ENCODE measurements around the gene TRIM54. TPM values are rescaled to one million over a fixed set of nuclear protein-coding genes. Genes with fewer than 3 reads are reported as not detected.

TRIM54 gene
- total and polyA plus RNA-seq, 2 of the 8 experiments (the other 6 are each of a cell fraction or from before 2014, with no cell fraction given) = 3.9 to 5.8 TPM

DNA sequence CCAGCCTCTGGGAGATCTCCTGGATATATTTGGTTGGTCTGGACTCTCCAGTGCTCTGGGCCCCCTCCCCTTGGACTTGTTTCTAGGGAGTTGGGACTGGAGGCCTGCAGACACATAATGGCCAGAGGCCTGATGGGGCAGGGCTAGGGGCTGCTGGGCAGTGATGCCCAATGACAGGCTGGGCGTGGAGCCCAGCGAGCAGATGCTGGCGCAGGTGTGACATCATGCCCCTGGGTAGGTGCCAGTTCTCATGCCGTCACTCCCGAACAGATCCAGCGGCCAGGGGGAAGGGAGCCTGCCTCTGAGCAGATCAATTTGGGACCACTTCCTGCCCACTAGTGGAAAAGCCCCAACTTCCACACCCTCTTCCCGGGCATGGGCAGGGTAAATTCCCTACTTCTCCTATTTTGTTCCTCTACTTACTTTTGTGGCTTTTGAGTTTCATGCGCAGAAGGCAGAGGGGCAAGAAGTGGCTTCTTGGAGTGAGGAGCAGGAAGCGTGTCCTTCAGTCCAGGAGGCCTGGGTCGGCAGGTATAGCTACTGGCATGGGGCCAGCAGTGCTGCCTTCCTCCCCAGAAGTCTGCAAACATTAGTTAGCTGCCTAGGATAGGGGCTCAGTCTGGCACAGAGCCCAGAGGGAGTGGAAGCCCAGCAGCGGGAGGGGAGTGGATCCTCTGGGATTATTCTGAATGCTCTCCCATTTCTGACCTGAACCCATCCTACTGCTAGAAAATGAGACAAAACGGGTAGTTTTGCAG is 34.6 kb downstream of the TRIM54 start:
- no peak overlapping the region for H2BK20ac ChIP-seq (ENCODE audit: low read length)
- H3K79me1 ChIP-seq (ENCODE audit: low read depth, low read length) = peaks cover 2% of the 10 kb centered on the region; the same call in 1 of the 2 replicates
- H3K9me3 ChIP-seq (ENCODE audit: insufficient read depth in 2 of 2, low read depth in 1 of 2, low read length in 1 of 2) = no peaks in the 10 kb centered on the region
- no peak overlapping the region for H2AK5ac ChIP-seq (ENCODE audit: low read depth, low read length)
- no peak overlapping the region for H2BK120ac ChIP-seq (replicated peaks; ENCODE audit: low read depth, low read length)
- H3K79me2 ChIP-seq (ENCODE audit: control insufficient read depth in 1 of 2, insufficient read depth in 2 of 2, low read length in 2 of 2) = no peaks in the 10 kb centered on the region
- 86% methylated on average over 12 of the region's 12 CpGs; no CpG with 5 or more reads in 1 of the 2 experiments for WGBS, 2 experiments (ENCODE audit: extremely low coverage in 1 of 2, insufficient coverage in 1 of 2, insufficient read length in 1 of 2, insufficient replicate concordance in 2 of 2, low coverage in 1 of 2, low lambda C conversion rate in 2 of 2, missing lambda C conversion rate in 1 of 2)
- no peaks in the 10 kb centered on the region for H3K36me3 ChIP-seq (ENCODE audit: control insufficient read depth in 2 of 4, insufficient read depth in 4 of 4, low read length in 3 of 4)
- POLR2A ChIA-PET (ENCODE audit: partially characterized antibody) = interaction anchor here (1.1 to 9.4 kb wide), 4 partner anchors 8 to 62 kb away, joined by 3 to 105 read pairs (median 4); partner anchors contain the start of gene UCN
- no peak overlapping the region for H3K9ac ChIP-seq (replicated peaks in 1 of 4; ENCODE audit: extremely low read depth in 1 of 4, low read depth in 3 of 4, low read length in 3 of 4)
- no peak overlapping the region for H4K91ac ChIP-seq (replicated peaks; ENCODE audit: insufficient read length, low read length)
- H3K4me2 ChIP-seq (ENCODE audit: insufficient read depth in 1 of 2, low read depth in 2 of 2, low read length in 2 of 2) = no peak overlapping the region
- no peak for FAIRE-seq
- no peak overlapping the region for H3K14ac ChIP-seq (ENCODE audit: insufficient read length)
- H3K4me1 ChIP-seq (replicated peaks in 1 of 4; ENCODE audit: control insufficient read depth in 3 of 4, insufficient read depth in 4 of 4, low read length in 3 of 4) = peaks cover 0 to 5% (median 0%) of the 10 kb centered on the region in 4 experiments; a peak in 3 of 7 replicates
- no peaks in the 10 kb centered on the region for H3K27me3 ChIP-seq (replicated peaks in 1 of 4; ENCODE audit: control insufficient read depth in 3 of 4, extremely low read depth in 1 of 4, insufficient read depth in 3 of 4, low read length in 3 of 4)
- no peak for TF ChIP-seq JUND (IDR thresholded peaks at IDR 0.05; ENCODE audit: low read length)
- DNase-seq (ENCODE audit: low read depth in 1 of 2, low spot score in 2 of 2) = no peak
- H3K23me2 ChIP-seq (ENCODE audit: low read depth, low read length) = no peaks in the 10 kb centered on the region
- CTCF ChIA-PET (ENCODE audit: partially characterized antibody) = interaction anchor here (0.9 to 10.3 kb wide), 4 partner anchors 13 to 38 kb away, joined by 3 to 128 read pairs (median 4); partner anchors contain the start of gene UCN
- H2BK15ac ChIP-seq (ENCODE audit: low read length) = no peak overlapping the region
- H3K27ac ChIP-seq (ENCODE audit: low read depth, low read length) = no peak overlapping the region
- H3K4ac ChIP-seq (replicated peaks; ENCODE audit: insufficient read length, low read depth, low read length) = no peak overlapping the region
- H2BK12ac ChIP-seq (ENCODE audit: low read depth, low read length) = no peak overlapping the region
- H3K4me3 ChIP-seq (ENCODE audit: extremely low read depth in 1 of 4, insufficient read depth in 2 of 4, low read depth in 3 of 4, low read length in 4 of 4) = no peak overlapping the region
- H4K5ac ChIP-seq (ENCODE audit: insufficient read length, low read depth, low read length) = no peak overlapping the region
- H2BK5ac ChIP-seq (ENCODE audit: low read depth, low read length) = no peak overlapping the region
- no peak overlapping the region for H3K23ac ChIP-seq (ENCODE audit: insufficient read length)
- no peak overlapping the region for H3K56ac ChIP-seq (replicated peaks; ENCODE audit: insufficient read length, low read depth, low read length)
- no peaks in the 10 kb centered on the region for H4K20me1 ChIP-seq (replicated peaks in 1 of 2; ENCODE audit: control insufficient read depth in 1 of 2, insufficient read depth in 2 of 2, low read length in 2 of 2)
- no peak overlapping the region for H2AFZ ChIP-seq (ENCODE audit: low read length)
- no peak overlapping the region for H3K18ac ChIP-seq (ENCODE audit: extremely low read depth, low read length)
- H4K8ac ChIP-seq (ENCODE audit: extremely low read depth, insufficient read depth, low read length) = no peak overlapping the region

All from H1 (cell line).